Mucosa of rectum (tissue), 2 donors: ENCODE results near the gene PEX11A.
A peak's percentile ranks its signal among the peaks of the same experiment; 100 is the strongest.

Experiments used
- H3K27ac ChIP-seq, 2 donors: one replicate each; pipeline ENCODE4 v1.7.0; 2013; ENCODE audit warnings: inconsistent platforms in 2 of 2, low read depth in 2 of 2, low read length in 2 of 2
- H3K27me3 ChIP-seq, 2 donors: one replicate each; pipeline ENCODE4 v1.7.0; 2013; ENCODE audit warnings: low read length in 2 of 2; ENCODE audit not compliant: control insufficient read depth in 2 of 2, insufficient read depth in 2 of 2
- H3K36me3 ChIP-seq, 2 donors: one replicate each; pipeline ENCODE4 v1.7.0; 2013; ENCODE audit warnings: low read length in 2 of 2; ENCODE audit not compliant: control insufficient read depth in 2 of 2, insufficient read depth in 2 of 2
- H3K4me1 ChIP-seq, 2 donors: one replicate each; pipeline ENCODE4 v1.7.0; 2013; ENCODE audit warnings: low read length in 2 of 2, mild to moderate bottlenecking in 1 of 2; ENCODE audit not compliant: control insufficient read depth in 2 of 2, insufficient read depth in 2 of 2
- H3K4me3 ChIP-seq, 2 donors: one replicate each; pipeline ENCODE4 v1.7.0; 2013; ENCODE audit warnings: low read length in 2 of 2
- H3K9ac ChIP-seq, 2 donors: one replicate each; pipeline ENCODE4 v1.7.0; 2013; ENCODE audit warnings: low read length in 2 of 2, low read depth in 1 of 2, mild to moderate bottlenecking in 1 of 2
- H3K9me3 ChIP-seq, 2 donors: one replicate each; pipeline ENCODE4 v1.7.0; 2013; ENCODE audit warnings: low read length in 2 of 2; ENCODE audit not compliant: control insufficient read depth in 2 of 2
- donor health status: healthy.
- donor health status: Normal muscosa, but diverticular disease.

PEX11A gene

DNA sequence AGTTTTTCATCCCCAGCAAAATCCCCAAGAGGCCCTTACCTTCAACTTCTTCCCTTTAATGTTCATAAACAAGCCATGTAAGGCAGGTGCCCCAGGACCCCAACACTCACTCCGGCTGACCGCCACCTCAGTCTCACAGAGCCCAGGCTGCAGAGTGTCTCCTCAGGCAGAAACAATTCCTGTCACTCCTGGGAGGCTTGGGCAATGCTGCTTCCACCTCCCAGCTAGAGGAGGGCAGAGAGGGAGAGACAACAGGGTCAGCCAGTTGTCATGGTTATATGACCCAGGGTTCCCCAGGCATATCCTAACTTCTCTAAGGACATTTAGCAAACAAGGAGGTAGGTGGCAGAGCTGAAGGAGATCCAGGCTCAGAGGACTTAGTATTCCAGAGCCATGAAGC, 11.3 kb downstream of the PEX11A start, which contains the start of gene PLIN1:
TSS of gene PLIN1 (minus strand) at position 156 of the 400 bp plus-strand sequence. CDS start 1,878 bp downstream, outside the sequence.
- no peak within 1 kb of the TSS for H3K9ac ChIP-seq
- H3K4me3 ChIP-seq = peak within 1 kb of the TSS in 1 of 2 donors; percentile 1
- H3K36me3 ChIP-seq = peaks cover 0 to 14% of the 10 kb centered on the region in 2 donors
- no peaks in the 10 kb centered on the region for H3K9me3 ChIP-seq
- H3K27ac ChIP-seq = peak within 1 kb of the TSS; percentile 72 to 79
- no peaks in the 10 kb centered on the region for H3K27me3 ChIP-seq
- peaks cover 0 to 17% of the 10 kb centered on the region in 2 donors for H3K4me1 ChIP-seq

GRCh38 chr15:89677381-89677780, 13.2 kb downstream of the PEX11A start:
- H3K4me3 ChIP-seq = no peak overlapping the region
- H3K9ac ChIP-seq = no peak overlapping the region
- no peaks in the 10 kb centered on the region for H3K9me3 ChIP-seq
- H3K4me1 ChIP-seq = peaks cover 0 to 17% of the 10 kb centered on the region in 2 donors
- H3K27me3 ChIP-seq = no peaks in the 10 kb centered on the region
- H3K27ac ChIP-seq = no peak overlapping the region
- H3K36me3 ChIP-seq = no peaks in the 10 kb centered on the region

- Histone ChIP-seq H3K27me3 (no peaks in the 10 kb centered on the region), H3K9ac (no peak overlapping the region), H3K4me1 (peaks cover 0 to 13% of the 10 kb centered on the region in 2 donors), H3K36me3 (no peaks in the 10 kb centered on the region), H3K27ac (no peak overlapping the region), H3K9me3 (no peaks in the 10 kb centered on the region), H3K4me3 (no peak overlapping the region)
These were observed 14.9 kb downstream of the PEX11A start for GRCh38 chr15:89675606-89676005.

DNA sequence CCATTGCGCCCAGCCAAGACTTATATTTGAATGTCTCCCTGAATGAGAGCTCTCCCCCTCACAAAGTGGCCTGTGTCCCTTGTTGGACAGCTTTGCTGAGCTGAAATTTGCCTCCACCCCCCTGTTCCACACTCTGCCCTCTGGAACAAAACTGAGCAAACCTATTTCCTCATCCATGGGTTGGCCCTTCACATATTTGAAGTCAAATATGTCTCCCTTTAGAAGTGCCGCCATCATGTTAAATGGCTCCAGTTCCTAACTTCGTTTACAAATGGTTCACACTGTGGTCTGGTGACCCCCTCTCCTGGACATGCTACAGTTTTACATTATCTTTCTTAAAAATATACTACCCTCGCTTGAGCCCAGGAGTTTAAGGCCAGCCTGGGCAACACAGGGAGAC, 16.0 kb downstream of the PEX11A start:
- Histone ChIP-seq H3K9ac (no peak overlapping the region), H3K4me3 (no peak overlapping the region), H3K4me1 (peaks cover 0 to 5% of the 10 kb centered on the region in 2 donors), H3K27ac (no peak overlapping the region), H3K9me3 (no peaks in the 10 kb centered on the region), H3K36me3 (no peaks in the 10 kb centered on the region), H3K27me3 (no peaks in the 10 kb centered on the region)

DNA sequence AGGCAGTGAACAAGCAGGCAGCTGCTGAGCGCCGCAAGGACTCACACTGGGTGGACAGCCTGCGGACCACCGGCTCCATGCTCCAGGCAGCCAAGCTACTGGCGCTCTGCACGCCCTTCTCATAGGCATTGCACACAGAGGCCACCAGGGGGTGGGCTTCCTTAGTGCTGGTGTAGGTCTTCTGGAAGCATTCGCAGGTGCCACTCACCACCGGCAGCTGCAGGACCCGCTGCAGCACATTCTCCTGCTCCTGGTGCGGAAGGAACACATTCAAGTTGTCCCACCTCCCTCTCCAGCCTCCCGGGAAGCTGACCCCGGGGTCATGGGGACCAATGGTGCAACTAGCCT, 17.4 kb downstream of the PEX11A start:
- no peak overlapping the region for H3K27ac ChIP-seq
- no peak overlapping the region for H3K9ac ChIP-seq

DNA sequence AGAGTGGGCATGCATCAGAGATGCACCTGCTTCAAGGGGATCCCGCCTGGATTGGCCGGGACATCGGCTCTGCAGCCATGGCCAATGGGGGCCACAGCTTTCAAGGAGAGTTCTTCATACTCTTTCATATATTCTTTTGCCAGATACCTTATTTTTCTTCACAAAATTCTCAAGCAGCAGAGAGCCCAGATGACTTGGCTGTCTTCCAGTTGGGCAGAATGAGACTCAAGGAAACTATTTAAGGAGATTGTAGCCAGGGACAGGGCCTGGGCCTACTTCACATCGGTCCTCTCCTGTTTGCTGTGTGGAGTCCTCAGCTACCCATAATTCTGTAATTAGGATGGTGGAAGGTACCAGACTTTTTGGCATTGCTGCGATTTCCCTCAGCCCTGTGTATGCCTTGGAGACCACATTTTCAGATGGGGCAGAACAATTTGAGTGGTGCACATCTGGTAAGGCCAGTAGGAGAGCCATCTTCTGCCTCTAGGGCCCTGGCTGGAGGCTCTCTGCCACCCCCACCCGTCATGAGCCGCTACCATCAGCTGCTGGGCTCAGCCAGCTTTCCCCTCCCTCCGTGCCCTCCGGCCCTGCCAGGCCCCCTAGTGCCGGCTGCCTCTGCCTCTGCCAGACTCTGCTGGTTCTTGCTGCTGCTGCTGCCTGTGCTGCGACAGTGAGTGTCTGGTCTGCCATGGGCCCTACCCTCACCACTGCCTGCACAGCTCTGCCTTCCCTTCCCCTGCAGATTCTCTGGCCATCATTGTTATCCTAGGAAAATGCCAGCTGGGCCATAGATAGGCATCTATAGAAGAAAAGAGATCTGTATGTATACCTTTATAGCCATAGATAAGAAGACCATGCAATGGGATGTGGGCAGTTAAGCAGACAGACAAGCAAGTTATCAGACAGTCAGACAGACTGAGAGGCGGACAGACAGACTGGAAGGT, 18.1 kb downstream of the PEX11A start:
- Histone ChIP-seq H3K27me3 (no peaks in the 10 kb centered on the region), H3K36me3 (no peaks in the 10 kb centered on the region), H3K9ac (no peak overlapping the region), H3K4me1 (peaks cover 0 to 5% of the 10 kb centered on the region in 2 donors), H3K4me3 (no peak overlapping the region), H3K27ac (no peak overlapping the region), H3K9me3 (no peaks in the 10 kb centered on the region)

More for the DNA sequence above, 17.4 kb downstream of the PEX11A start:
- no peaks in the 10 kb centered on the region for H3K27me3 ChIP-seq
- H3K9me3 ChIP-seq = no peaks in the 10 kb centered on the region
- peaks cover 0 to 5% of the 10 kb centered on the region in 2 donors for H3K4me1 ChIP-seq
- H3K36me3 ChIP-seq = no peaks in the 10 kb centered on the region
- no peak overlapping the region for H3K4me3 ChIP-seq

DNA sequence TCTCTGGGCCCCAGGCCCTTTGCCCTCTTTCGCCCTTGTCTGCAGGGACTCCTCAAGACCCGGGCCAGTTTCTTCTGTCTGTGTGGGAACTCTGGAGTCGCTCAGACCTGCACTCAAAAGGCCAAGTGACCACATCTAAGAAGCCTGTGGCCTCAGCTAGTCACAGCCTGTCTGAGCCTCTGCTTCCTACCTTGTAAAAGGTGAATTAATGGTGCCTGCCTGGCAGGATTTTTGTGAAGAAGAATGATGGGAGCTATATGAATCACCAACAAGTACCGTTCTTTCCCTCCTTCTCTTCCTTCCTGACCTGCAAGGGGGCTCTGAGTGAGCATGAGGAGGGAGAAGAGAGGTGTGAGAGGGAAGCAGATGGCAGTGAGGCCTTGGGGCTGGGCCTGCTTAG, 18.9 kb downstream of the PEX11A start:
- no peak overlapping the region for H3K4me3 ChIP-seq
- H3K27ac ChIP-seq = no peak overlapping the region
- no peak overlapping the region for H3K9ac ChIP-seq
- no peaks in the 10 kb centered on the region for H3K36me3 ChIP-seq
- H3K27me3 ChIP-seq = no peaks in the 10 kb centered on the region
- H3K4me1 ChIP-seq = peaks cover 0 to 5% of the 10 kb centered on the region in 2 donors
- no peaks in the 10 kb centered on the region for H3K9me3 ChIP-seq

- H3K27me3 ChIP-seq = no peaks in the 10 kb centered on the region
- H3K27ac ChIP-seq = no peak overlapping the region
- no peaks in the 10 kb centered on the region for H3K36me3 ChIP-seq
- no peak overlapping the region for H3K4me3 ChIP-seq
- H3K9ac ChIP-seq = no peak overlapping the region
- peaks cover 2 to 5% of the 10 kb centered on the region in 2 donors for H3K4me1 ChIP-seq
- H3K9me3 ChIP-seq = no peaks in the 10 kb centered on the region
These were observed 19.5 kb downstream of the PEX11A start for GRCh38 chr15:89670971-89671560.

DNA sequence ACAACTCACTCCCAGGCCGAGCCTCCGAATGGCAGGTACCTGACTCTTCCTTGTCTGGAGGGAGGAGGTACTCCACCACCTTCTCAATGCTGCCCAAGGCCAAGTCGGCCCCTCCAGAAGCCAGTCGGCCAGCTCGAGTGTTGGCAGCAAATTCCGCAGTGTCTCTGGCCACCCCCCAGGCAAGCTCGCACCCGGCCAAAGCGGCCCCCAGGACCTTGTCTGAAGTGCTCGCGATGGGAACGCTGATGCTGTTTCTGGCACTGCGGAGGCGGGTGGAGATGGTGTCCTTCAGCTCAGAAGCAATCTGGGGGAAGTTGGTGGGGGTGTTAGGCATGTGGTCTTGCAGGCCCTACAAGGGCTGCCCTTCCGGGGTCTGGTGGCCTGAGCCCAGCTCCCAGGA, 20.6 kb downstream of the PEX11A start:
- Histone ChIP-seq H3K4me3 (no peak overlapping the region), H3K9me3 (no peaks in the 10 kb centered on the region), H3K36me3 (no peaks in the 10 kb centered on the region), H3K4me1 (peaks cover 6 to 9% of the 10 kb centered on the region in 2 donors), H3K9ac (no peak overlapping the region), H3K27ac (no peak overlapping the region), H3K27me3 (no peaks in the 10 kb centered on the region)

DNA sequence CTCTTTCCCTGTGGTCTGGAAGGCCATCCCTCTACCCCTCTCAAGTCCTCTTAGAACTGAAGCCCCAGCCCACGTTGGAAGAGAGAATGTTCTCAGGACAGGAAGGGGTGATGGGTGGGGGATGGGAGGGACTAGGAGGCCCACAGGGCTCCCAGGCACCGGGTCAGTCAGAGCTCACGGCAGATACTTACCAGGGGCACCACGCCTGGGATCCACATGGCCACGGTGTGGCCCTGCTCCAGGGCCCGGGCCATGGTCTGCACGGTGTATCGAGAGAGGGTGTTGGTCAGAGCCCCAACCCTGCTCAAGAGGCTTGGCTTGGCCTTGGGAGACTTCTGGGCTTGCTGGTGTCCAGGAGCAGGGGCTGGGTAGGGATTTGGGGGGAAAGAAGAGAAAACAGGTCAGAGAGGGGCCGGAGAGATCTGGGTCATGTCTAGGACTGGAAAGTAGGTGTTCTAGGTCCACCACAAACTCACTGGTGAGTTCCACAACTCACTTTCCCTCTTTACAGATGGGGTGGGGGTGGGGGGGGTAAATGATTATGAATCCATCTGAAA, 21.2 kb downstream of the PEX11A start:
- no peaks in the 10 kb centered on the region for H3K27me3 ChIP-seq
- H3K4me3 ChIP-seq = no peak overlapping the region
- no peaks in the 10 kb centered on the region for H3K9me3 ChIP-seq
- no peak overlapping the region for H3K27ac ChIP-seq
- peaks cover 9 to 12% of the 10 kb centered on the region in 2 donors for H3K4me1 ChIP-seq
- no peak overlapping the region for H3K9ac ChIP-seq
- no peaks in the 10 kb centered on the region for H3K36me3 ChIP-seq
